ENCODE data around the gene ZNF837. TPM values are rescaled to one million over a fixed set of nuclear protein-coding genes. Genes with fewer than 3 reads are reported as not detected.
"Not testable (repeated sequence)": the region's sequence is repeated elsewhere in the genome, so short reads cannot be mapped to it uniquely, and the experiment has no call there.

The ZNF837 gene
- total RNA-seq, 1 experiment from 2014 or later, result 4.9 TPM

DNA sequence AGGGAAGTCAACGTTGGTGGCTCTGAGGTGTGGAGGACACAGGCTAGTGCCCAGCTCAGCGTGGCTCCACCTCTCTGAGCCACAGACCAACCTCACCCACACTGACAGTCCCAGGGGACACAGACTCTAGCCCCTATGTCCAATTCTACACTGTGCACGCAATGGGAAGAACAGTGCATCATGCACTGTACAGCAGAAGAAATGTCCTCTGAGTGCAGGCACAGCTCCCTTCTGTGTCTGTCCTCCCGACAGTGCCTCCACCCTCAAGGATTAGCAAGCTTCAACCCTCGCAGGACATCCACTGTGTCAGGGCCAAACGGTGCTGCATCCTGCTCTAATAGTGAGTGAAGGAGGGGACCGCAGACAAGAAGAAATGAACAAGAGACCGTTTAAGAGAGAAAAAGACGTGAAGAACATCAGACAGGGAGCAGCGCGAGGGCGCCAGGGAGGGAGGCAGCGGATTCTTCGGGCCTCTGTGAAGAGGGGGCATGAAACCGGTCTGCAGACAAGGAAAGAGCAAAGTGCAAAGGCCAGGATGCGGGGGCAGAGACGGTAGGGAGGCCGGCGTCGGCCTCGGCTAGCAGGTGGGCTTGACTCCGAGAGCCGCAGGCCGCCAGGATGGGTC lies 681 bp downstream of the ZNF837 start:
- ATAC-seq, result no peak
- CTCF ChIA-PET, result no interaction called here
- peaks cover 8% of the 10 kb centered on the region for H3K4me1 Mint-ChIP-seq

DNA sequence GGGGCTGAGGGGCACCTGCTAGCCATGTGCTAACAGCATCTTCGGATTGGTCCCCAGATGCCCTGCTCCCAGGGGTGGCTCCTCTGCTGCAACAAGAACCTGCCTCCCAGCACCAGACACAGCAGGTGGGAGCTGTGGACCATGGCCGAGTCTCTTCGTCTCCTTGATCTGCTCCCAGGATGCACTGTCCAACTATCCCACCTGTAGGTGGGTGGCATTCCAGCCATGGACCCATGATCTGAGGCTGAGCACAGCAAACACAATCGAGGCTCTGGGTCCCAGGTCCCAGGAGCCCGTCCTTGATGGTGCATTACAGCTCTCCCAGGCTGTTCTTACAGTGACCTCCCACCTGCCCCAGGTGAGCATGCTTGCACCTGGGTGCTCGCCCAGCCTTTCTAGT lies 1.6 kb downstream of the ZNF837 start:
- CTCF ChIA-PET, result no interaction called here
- Mint-ChIP-seq H3K27ac (no peak overlapping the region), H3K9me3 (no peaks in the 10 kb centered on the region), H3K4me1 (peaks cover 8% of the 10 kb centered on the region), H3K4me3 (peak overlapping the region; percentile 85), H3K27me3 (ENCODE audit: low read depth) (no peaks in the 10 kb centered on the region), H3K36me3 (no peaks in the 10 kb centered on the region)
- POLR2A ChIA-PET, result no interaction called here
- ATAC-seq (no peak), DNase-seq (ENCODE audit: low spot score) (no peak)
- TF ChIP-seq CBFB (CRISPR knock-in tag; IDR thresholded peaks at IDR 0.05; ENCODE audit: low read depth) (no peak), ATF1 (CRISPR knock-in tag; IDR thresholded peaks at IDR 0.05) (no peak), KAT7 (CRISPR knock-in tag; IDR thresholded peaks at IDR 0.05; ENCODE audit: borderline replicate concordance) (no peak), SP1 (CRISPR knock-in tag; conservative IDR thresholded peaks at IDR 0.05) (no peak), ETV6 (CRISPR knock-in tag; IDR thresholded peaks at IDR 0.05) (no peak), HMGA2 (CRISPR knock-in tag; IDR thresholded peaks at IDR 0.05) (no peak)
- TF ChIP-seq, protein P1, sequence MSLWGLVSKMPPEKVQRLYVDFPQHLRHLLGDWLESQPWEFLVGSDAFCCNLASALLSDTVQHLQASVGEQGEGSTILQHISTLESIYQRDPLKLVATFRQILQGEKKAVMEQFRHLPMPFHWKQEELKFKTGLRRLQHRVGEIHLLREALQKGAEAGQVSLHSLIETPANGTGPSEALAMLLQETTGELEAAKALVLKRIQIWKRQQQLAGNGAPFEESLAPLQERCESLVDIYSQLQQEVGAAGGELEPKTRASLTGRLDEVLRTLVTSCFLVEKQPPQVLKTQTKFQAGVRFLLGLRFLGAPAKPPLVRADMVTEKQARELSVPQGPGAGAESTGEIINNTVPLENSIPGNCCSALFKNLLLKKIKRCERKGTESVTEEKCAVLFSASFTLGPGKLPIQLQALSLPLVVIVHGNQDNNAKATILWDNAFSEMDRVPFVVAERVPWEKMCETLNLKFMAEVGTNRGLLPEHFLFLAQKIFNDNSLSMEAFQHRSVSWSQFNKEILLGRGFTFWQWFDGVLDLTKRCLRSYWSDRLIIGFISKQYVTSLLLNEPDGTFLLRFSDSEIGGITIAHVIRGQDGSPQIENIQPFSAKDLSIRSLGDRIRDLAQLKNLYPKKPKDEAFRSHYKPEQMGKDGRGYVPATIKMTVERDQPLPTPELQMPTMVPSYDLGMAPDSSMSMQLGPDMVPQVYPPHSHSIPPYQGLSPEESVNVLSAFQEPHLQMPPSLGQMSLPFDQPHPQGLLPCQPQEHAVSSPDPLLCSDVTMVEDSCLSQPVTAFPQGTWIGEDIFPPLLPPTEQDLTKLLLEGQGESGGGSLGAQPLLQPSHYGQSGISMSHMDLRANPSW (CRISPR knock-in tag; conservative IDR thresholded peaks at IDR 0.05; ENCODE audit: low read depth), result no peak
- TF ChIP-seq, protein P2, sequence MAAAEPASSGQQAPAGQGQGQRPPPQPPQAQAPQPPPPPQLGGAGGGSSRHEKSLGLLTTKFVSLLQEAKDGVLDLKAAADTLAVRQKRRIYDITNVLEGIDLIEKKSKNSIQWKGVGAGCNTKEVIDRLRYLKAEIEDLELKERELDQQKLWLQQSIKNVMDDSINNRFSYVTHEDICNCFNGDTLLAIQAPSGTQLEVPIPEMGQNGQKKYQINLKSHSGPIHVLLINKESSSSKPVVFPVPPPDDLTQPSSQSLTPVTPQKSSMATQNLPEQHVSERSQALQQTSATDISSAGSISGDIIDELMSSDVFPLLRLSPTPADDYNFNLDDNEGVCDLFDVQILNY (CRISPR knock-in tag; IDR thresholded peaks at IDR 0.05), result no peak
- TF ChIP-seq, protein P3, sequence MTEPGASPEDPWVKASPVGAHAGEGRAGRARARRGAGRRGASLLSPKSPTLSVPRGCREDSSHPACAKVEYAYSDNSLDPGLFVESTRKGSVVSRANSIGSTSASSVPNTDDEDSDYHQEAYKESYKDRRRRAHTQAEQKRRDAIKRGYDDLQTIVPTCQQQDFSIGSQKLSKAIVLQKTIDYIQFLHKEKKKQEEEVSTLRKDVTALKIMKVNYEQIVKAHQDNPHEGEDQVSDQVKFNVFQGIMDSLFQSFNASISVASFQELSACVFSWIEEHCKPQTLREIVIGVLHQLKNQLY (CRISPR knock-in tag; IDR thresholded peaks at IDR 0.05), result no peak
- TF ChIP-seq, protein P4, sequence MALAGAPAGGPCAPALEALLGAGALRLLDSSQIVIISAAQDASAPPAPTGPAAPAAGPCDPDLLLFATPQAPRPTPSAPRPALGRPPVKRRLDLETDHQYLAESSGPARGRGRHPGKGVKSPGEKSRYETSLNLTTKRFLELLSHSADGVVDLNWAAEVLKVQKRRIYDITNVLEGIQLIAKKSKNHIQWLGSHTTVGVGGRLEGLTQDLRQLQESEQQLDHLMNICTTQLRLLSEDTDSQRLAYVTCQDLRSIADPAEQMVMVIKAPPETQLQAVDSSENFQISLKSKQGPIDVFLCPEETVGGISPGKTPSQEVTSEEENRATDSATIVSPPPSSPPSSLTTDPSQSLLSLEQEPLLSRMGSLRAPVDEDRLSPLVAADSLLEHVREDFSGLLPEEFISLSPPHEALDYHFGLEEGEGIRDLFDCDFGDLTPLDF (CRISPR knock-in tag; IDR thresholded peaks at IDR 0.05), result no peak
- TF ChIP-seq, protein P5, sequence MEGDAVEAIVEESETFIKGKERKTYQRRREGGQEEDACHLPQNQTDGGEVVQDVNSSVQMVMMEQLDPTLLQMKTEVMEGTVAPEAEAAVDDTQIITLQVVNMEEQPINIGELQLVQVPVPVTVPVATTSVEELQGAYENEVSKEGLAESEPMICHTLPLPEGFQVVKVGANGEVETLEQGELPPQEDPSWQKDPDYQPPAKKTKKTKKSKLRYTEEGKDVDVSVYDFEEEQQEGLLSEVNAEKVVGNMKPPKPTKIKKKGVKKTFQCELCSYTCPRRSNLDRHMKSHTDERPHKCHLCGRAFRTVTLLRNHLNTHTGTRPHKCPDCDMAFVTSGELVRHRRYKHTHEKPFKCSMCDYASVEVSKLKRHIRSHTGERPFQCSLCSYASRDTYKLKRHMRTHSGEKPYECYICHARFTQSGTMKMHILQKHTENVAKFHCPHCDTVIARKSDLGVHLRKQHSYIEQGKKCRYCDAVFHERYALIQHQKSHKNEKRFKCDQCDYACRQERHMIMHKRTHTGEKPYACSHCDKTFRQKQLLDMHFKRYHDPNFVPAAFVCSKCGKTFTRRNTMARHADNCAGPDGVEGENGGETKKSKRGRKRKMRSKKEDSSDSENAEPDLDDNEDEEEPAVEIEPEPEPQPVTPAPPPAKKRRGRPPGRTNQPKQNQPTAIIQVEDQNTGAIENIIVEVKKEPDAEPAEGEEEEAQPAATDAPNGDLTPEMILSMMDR (IDR thresholded peaks at IDR 0.05), result no peak

More for the DNA sequence above, 681 bp downstream of the ZNF837 start:
- peak overlapping the region; percentile 85 for H3K4me3 Mint-ChIP-seq
- H3K9me3 Mint-ChIP-seq, result no peaks in the 10 kb centered on the region
- H3K27me3 Mint-ChIP-seq (ENCODE audit: low read depth), result no peaks in the 10 kb centered on the region
- no peak for DNase-seq (ENCODE audit: low spot score)
- TF ChIP-seq, protein P6, sequence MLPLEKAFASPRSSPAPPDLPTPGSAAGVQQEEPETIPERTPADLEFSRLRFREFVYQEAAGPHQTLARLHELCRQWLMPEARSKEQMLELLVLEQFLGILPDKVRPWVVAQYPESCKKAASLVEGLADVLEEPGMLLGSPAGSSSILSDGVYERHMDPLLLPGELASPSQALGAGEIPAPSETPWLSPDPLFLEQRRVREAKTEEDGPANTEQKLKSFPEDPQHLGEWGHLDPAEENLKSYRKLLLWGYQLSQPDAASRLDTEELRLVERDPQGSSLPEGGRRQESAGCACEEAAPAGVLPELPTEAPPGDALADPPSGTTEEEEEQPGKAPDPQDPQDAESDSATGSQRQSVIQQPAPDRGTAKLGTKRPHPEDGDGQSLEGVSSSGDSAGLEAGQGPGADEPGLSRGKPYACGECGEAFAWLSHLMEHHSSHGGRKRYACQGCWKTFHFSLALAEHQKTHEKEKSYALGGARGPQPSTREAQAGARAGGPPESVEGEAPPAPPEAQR (CRISPR knock-in tag; IDR thresholded peaks at IDR 0.05), result no peak
- peak overlapping the region; percentile 17; the same call in 1 of the 2 replicates for H3K27ac Mint-ChIP-seq
- no peaks in the 10 kb centered on the region for H3K36me3 Mint-ChIP-seq
- POLR2A ChIA-PET, result no interaction called here

DNA sequence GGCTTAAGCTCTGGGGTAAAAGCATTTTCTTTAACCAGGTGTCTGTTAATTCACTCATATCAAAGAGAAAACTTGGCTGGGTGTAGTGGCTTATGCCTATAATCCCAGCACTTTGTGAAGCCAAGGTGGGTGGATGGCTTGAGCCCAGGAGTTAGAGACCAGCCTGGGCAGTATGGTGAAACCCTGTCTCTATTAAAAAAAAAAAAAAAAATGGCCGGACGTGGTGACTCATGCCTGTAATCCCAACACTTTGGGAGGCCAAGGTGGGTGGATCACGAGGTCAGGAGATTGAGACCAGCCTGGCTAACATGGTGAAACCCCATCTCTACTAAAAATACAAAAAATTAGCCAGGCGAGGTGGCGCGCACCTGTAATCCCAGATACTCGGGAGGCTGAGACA lies 4.1 kb downstream of the ZNF837 start:
- H3K27me3 Mint-ChIP-seq (ENCODE audit: low read depth); H3K4me3 Mint-ChIP-seq; ATAC-seq; H3K9me3 Mint-ChIP-seq; DNase-seq (ENCODE audit: low spot score); H3K27ac Mint-ChIP-seq; POLR2A ChIA-PET; H3K4me1 Mint-ChIP-seq; H3K36me3 Mint-ChIP-seq; CTCF ChIA-PET: not testable (repeated sequence)
